ENCODE measurements around the gene FBXL20. TPM values are rescaled to one million over a fixed set of nuclear protein-coding genes. Genes with fewer than 3 reads are reported as not detected.
"Not testable (repeated sequence)": the region's sequence is repeated elsewhere in the genome, so short reads cannot be mapped to it uniquely, and the experiment has no call there.

The FBXL20 gene
- total and polyA plus RNA-seq, 11 donors: 3.1 to 21.9 (median 12.2) TPM

GRCh38 chr17:39283896-39284295, 117.5 kb downstream of the FBXL20 start:
- H3K4me3 ChIP-seq: no peak overlapping the region
- ATAC-seq (no peak), DNase-seq (no peak)
- no peaks in the 10 kb centered on the region for H3K9me3 ChIP-seq
- peaks cover 0 to 21% (median 7%) of the 10 kb centered on the region in 12 donors for H3K4me1 ChIP-seq
- 72 to 85% (median 82%) methylated on average over 1 of the region's 1 CpG for WGBS, 4 donors
- TF ChIP-seq POLR2A (IDR thresholded peaks at IDR 0.05): no peak
- no peak for TF ChIP-seq CTCF (IDR thresholded peaks at IDR 0.05)
- peaks cover 0 to 66% (median 40%) of the 10 kb centered on the region in 9 donors for H3K36me3 ChIP-seq
- intact Hi-C loops (cut with DNase I): no loop called here
- no peaks in the 10 kb centered on the region for H3K27me3 ChIP-seq
- peak overlapping the region in 1 of 12 donors; percentile 2 for H3K27ac ChIP-seq

GRCh38 chr17:39283098-39283497, 118.3 kb downstream of the FBXL20 start:
- H3K36me3 ChIP-seq: peaks cover 0 to 73% (median 47%) of the 10 kb centered on the region in 9 donors
- no peak for ATAC-seq
- H3K27ac ChIP-seq: peak overlapping the region in 2 of 12 donors; percentile 2 to 75
- peaks cover 0 to 21% (median 7%) of the 10 kb centered on the region in 12 donors for H3K4me1 ChIP-seq
- intact Hi-C loops (cut with DNase I): no loop called here
- no peak for DNase-seq
- TF ChIP-seq CTCF (IDR thresholded peaks at IDR 0.05) (no peak), POLR2A (IDR thresholded peaks at IDR 0.05) (no peak)
- H3K27me3 ChIP-seq: no peaks in the 10 kb centered on the region
- no peaks in the 10 kb centered on the region for H3K9me3 ChIP-seq
- 91 to 92% (median 91%) methylated on average over 4 of the region's 4 CpGs for WGBS, 4 donors
- no peak overlapping the region for H3K4me3 ChIP-seq

GRCh38 chr17:39281806-39282205, 119.6 kb downstream of the FBXL20 start:
- H3K27ac ChIP-seq: peak overlapping the region in 11 of 12 donors; percentile 19 to 77 (median 63)
- 20 to 26% (median 24%) methylated on average over 1 of the region's 1 CpG for whole genome bisulfite sequencing, 4 donors
- H3K27me3 ChIP-seq: no peaks in the 10 kb centered on the region
- H3K9me3 ChIP-seq: no peaks in the 10 kb centered on the region
- peaks cover 0 to 81% (median 50%) of the 10 kb centered on the region in 9 donors for H3K36me3 ChIP-seq
- ATAC-seq: no peak
- peaks cover 0 to 21% (median 7%) of the 10 kb centered on the region in 12 donors for H3K4me1 ChIP-seq
- H3K4me3 ChIP-seq: no peak overlapping the region
- no peak for DNase-seq
- no peak for TF ChIP-seq CTCF (IDR thresholded peaks at IDR 0.05)
- TF ChIP-seq POLR2A (IDR thresholded peaks at IDR 0.05): no peak
- intact Hi-C loops (cut with DNase I): no loop called here

GRCh38 chr17:39278246-39278645, 123.2 kb downstream of the FBXL20 start:
- H3K36me3 ChIP-seq: peaks cover 0 to 96% (median 58%) of the 10 kb centered on the region in 9 donors

GRCh38 chr17:39277110-39277509, 124.3 kb downstream of the FBXL20 start:
- TF ChIP-seq POLR2A (IDR thresholded peaks at IDR 0.05) (no peak), CTCF (IDR thresholded peaks at IDR 0.05) (no peak)
- Histone ChIP-seq H3K27me3 (no peaks in the 10 kb centered on the region), H3K36me3 (peaks cover 0 to 95% (median 65%) of the 10 kb centered on the region in 9 donors), H3K4me1 (peaks cover 0 to 25% (median 7%) of the 10 kb centered on the region in 12 donors), H3K4me3 (no peak overlapping the region), H3K9me3 (no peaks in the 10 kb centered on the region), H3K27ac (peak overlapping the region in 9 of 12 donors; percentile 1 to 64 (median 33))
- WGBS, 4 donors: 53 to 74% (median 65%) methylated on average over 6 of the region's 6 CpGs
- ATAC-seq (no peak), DNase-seq (no peak)
- intact Hi-C loops (cut with DNase I): loop anchor here in 2 of 10 donors (10.0 kb wide), 2 partner anchors 118 to 128 kb away; partner anchors contain the start of gene FBXL20 (in 1 of the 2)

More at GRCh38 chr17:39278246-39278645, 123.2 kb downstream of the FBXL20 start:
- not testable (repeated sequence) for ATAC-seq, DNase-seq, H3K27ac ChIP-seq, H3K27me3 ChIP-seq, H3K4me3 ChIP-seq, H3K9me3 ChIP-seq
- peaks cover 0 to 26% (median 7%) of the 10 kb centered on the region in 12 donors for H3K4me1 ChIP-seq
- WGBS, 4 donors: 95 to 98% (median 98%) methylated on average over 8 of the region's 8 CpGs
- intact Hi-C loops (cut with DNase I): loop anchor here in 2 of 10 donors (10.0 kb wide), 2 partner anchors 117 to 127 kb away; partner anchors contain the start of gene FBXL20 (in 1 of the 2)
